ENCODE data around the gene POLDIP2. TPM values are rescaled to one million over a fixed set of nuclear protein-coding genes. Genes with fewer than 3 reads are reported as not detected.

Gene POLDIP2
- total RNA-seq, 2 donors from 2014 or later, result 96.3 to 107 TPM

GRCh38 chr17:28391401-28391800 lies 34.1 kb upstream of the POLDIP2 start:
- intact Hi-C loops (cut with DNase I), result no loop called here
- no peak for DNase-seq

GRCh38 chr17:28390984-28391383 lies 33.7 kb upstream of the POLDIP2 start:
- ATAC-seq, result no peak
- intact Hi-C loops (cut with DNase I), result no loop called here
- DNase-seq, result no peak

More at GRCh38 chr17:28391401-28391800, 34.1 kb upstream of the POLDIP2 start:
- no peak for ATAC-seq

GRCh38 chr17:28390563-28390962 lies 33.2 kb upstream of the POLDIP2 start:
- no peak for DNase-seq
- ATAC-seq, result no peak
- intact Hi-C loops (cut with DNase I), result no loop called here

- no peak for DNase-seq
- intact Hi-C loops (cut with DNase I), result no loop called here
- no peak for ATAC-seq
Measured at GRCh38 chr17:28390141-28390540, 32.8 kb upstream of the POLDIP2 start.

- DNase-seq (no peak), ATAC-seq (no peak)
- intact Hi-C loops (cut with DNase I), result no loop called here
Measured at GRCh38 chr17:28388106-28388505, 30.8 kb upstream of the POLDIP2 start.

- intact Hi-C loops (cut with DNase I), result no loop called here
- DNase-seq (no peak), ATAC-seq (no peak)
Measured at GRCh38 chr17:28386391-28386790, 29.1 kb upstream of the POLDIP2 start.

- intact Hi-C loops (cut with DNase I), result no loop called here
Measured at GRCh38 chr17:28385406-28385805, 28.1 kb upstream of the POLDIP2 start.

GRCh38 chr17:28385037-28385400 lies 27.7 kb upstream of the POLDIP2 start:
- peak; percentile 41 to 46 for ATAC-seq
- no peak for DNase-seq
- intact Hi-C loops (cut with DNase I), result no loop called here

More at GRCh38 chr17:28385406-28385805, 28.1 kb upstream of the POLDIP2 start:
- ATAC-seq (no peak), DNase-seq (no peak)

GRCh38 chr17:28384281-28385036 lies 27.1 kb upstream of the POLDIP2 start:
- intact Hi-C loops (cut with DNase I), result no loop called here
- ATAC-seq, result peak; percentile 88 to 92
- DNase-seq, result peak; percentile 69

- peak in 1 of 2 donors; percentile 7 for ATAC-seq
- intact Hi-C loops (cut with DNase I), result no loop called here
- no peak for DNase-seq
Measured at GRCh38 chr17:28381141-28381825, 24.0 kb upstream of the POLDIP2 start.

GRCh38 chr17:28379814-28380801 lies 22.8 kb upstream of the POLDIP2 start:
- intact Hi-C loops (cut with DNase I), result no loop called here
- ATAC-seq, result no peak
- no peak for DNase-seq

- ATAC-seq (no peak), DNase-seq (no peak)
- intact Hi-C loops (cut with DNase I), result no loop called here
Measured at GRCh38 chr17:28372945-28373274, 15.6 kb upstream of the POLDIP2 start.

- DNase-seq (no peak), ATAC-seq (peak; percentile 13 to 19)
- intact Hi-C loops (cut with DNase I), result no loop called here
Measured at GRCh38 chr17:28372203-28372944, 15.0 kb upstream of the POLDIP2 start.

- intact Hi-C loops (cut with DNase I), result no loop called here
- DNase-seq (peak; percentile 93), ATAC-seq (peak; percentile 84 to 89)
Measured at GRCh38 chr17:28371245-28372202, 14.2 kb upstream of the POLDIP2 start, which contains the start of gene SARM1. Gene SARM1 (plus strand): TSS chr17:28371694. CDS start chr17:28372033, 339 bp downstream.

GRCh38 chr17:28370744-28371103 lies 13.4 kb upstream of the POLDIP2 start:
- intact Hi-C loops (cut with DNase I), result no loop called here
- ATAC-seq (no peak), DNase-seq (no peak)

GRCh38 chr17:28370035-28370743 lies 12.9 kb upstream of the POLDIP2 start, which contains the start of gene VTN:
Gene VTN (minus strand): TSS chr17:28370307. CDS start chr17:28370203, 104 bp downstream.
- intact Hi-C loops (cut with DNase I), result no loop called here
- ATAC-seq, result peak; percentile 36 to 56
- peak; percentile 79 for DNase-seq

- DNase-seq (peak; percentile 25), ATAC-seq (no peak)
- intact Hi-C loops (cut with DNase I), result no loop called here
Measured at GRCh38 chr17:28369684-28370034, 12.3 kb upstream of the POLDIP2 start.
